Subcutaneous preadipocyte (primary cell): ENCODE results near the gene RECQL5. TPM values are rescaled to one million over a fixed set of nuclear protein-coding genes. Genes with fewer than 3 reads are reported as not detected.

Experiments
- total RNA-seq: library from RNA; depleted of rRNA; stranded (reverse); fragments of >200 nt; gene quantifications from 2 replicates; pipeline ENCODE4 v1.2.3, GENCODE V29; 2012

Gene RECQL5
- 20.6 and 23.1 TPM in 2 replicates for total RNA-seq

GRCh38 chr17:75666959-75667790 lies at the start of gene RECQL5, which contains the start of gene SAP30BP:
TSS of gene RECQL5 (minus strand) at chr17:75667154. CDS start at chr17:75666557, 597 bp downstream.
TSS of gene SAP30BP (plus strand) at chr17:75667338. CDS start at chr17:75667373, 35 bp downstream.

DNA sequence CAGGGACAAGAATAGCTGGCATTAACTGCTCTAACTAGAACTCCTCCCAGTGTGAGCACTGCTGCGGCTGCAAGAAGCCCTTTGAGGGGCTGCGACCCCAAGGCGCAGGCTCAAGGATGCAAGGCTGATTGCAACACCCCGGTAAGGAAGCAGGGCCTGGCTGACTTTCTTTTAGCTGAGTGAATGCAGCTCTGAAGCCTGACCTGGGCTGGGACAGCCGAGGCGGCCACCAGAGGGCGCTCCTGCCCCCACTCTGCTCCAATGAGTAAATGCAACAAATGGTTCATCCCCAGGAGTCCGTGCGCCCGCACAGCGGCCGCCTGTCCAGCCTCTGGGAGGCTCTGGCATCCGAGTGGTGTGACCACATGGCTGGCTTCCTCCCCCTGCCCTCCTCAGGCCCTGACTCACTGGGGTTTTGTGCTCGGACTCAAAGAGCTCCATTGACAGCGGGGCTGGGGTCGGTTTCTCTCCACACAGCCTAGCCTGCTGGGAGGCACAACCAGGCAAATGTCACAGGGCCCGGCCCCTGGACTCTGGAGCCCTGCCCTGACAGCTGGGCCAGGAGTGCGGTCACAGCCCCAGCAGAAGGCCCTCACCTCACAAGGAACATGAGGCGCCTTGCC lies 34.0 kb downstream of the RECQL5 start, which contains the start of gene SMIM5:
Gene SMIM5 (plus strand): TSS at position 572 of the 623 bp plus-strand sequence. CDS start 6,768 bp downstream, outside the sequence.

GRCh38 chr17:75587675-75588595 lies 79.0 kb downstream of the RECQL5 start, which contains the start of gene MYO15B:
TSS of gene MYO15B (plus strand) at chr17:75587800. CDS start at chr17:75588058, 258 bp downstream.

Other genes with a start within 250 kb of the RECQL5 start
- 30.1 and 31.6 TPM in 2 replicates for gene TMEM94, start 210.5 kb downstream of the RECQL5 start, total RNA-seq
- gene CASKIN2, start 151.6 kb downstream of the RECQL5 start, total RNA-seq: 5.5 and 7.2 TPM in 2 replicates
- gene TSEN54, start 150.6 kb downstream of the RECQL5 start, total RNA-seq: 8.8 and 12.1 TPM in 2 replicates
- gene LLGL2, start 141.5 kb downstream of the RECQL5 start, total RNA-seq: 0.20 TPM in 1 of 2 replicates, not detected in the other
- gene MYO15B, start 79.4 kb downstream of the RECQL5 start, total RNA-seq: 0.73 and 0.78 TPM in 2 replicates
- gene SMIM5, start 33.7 kb downstream of the RECQL5 start, total RNA-seq: not detected in 2 replicates
- 51.0 and 51.4 TPM in 2 replicates for gene SAP30BP, start 184 bp upstream of the RECQL5 start, total RNA-seq
- gene ITGB4, start 54.3 kb upstream of the RECQL5 start, total RNA-seq: 0.20 TPM in 1 of 2 replicates, not detected in the other
- 48.3 and 71.7 TPM in 2 replicates for gene GALK1, start 98.0 kb upstream of the RECQL5 start, total RNA-seq
- gene UNK, start 117.7 kb upstream of the RECQL5 start, total RNA-seq: 15.8 and 16.0 TPM in 2 replicates
- gene UNC13D, start 177.2 kb upstream of the RECQL5 start, total RNA-seq: 0.20 and 0.37 TPM in 2 replicates
- 19.5 and 24.2 TPM in 2 replicates for gene WBP2, start 188.2 kb upstream of the RECQL5 start, total RNA-seq
- gene TRIM47, start 211.4 kb upstream of the RECQL5 start, total RNA-seq: 22.0 and 25.6 TPM in 2 replicates
- 14.7 and 21.9 TPM in 2 replicates for gene TRIM65, start 229.8 kb upstream of the RECQL5 start, total RNA-seq
- gene MRPL38, start 237.7 kb upstream of the RECQL5 start, total RNA-seq: 52.8 and 52.9 TPM in 2 replicates